ENCODE results near the gene ETV6.

DNA sequence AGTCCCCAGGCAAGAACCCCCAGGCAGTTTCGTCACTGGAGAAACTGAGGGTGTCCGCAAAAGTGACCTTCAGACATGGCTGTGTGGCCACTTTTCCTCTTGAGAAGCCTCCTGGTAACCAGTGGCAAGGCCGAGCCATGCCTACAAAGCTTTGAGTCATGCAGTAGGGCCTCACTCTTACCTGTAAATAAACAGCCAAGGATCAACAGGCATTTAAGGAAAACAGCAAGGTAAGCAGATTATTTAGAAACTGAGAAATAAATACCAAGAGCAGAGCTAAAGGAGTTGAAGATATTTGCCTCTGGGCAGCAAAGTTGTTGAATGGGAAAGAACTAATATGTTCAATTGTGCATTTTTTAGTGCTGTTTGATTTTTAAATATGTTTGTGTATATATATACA is 280.2 kb downstream of the ETV6 start:
- TF ChIP-seq POLR2A (IDR thresholded peaks at IDR 0.05) = no peak
- TF ChIP-seq, protein P1, sequence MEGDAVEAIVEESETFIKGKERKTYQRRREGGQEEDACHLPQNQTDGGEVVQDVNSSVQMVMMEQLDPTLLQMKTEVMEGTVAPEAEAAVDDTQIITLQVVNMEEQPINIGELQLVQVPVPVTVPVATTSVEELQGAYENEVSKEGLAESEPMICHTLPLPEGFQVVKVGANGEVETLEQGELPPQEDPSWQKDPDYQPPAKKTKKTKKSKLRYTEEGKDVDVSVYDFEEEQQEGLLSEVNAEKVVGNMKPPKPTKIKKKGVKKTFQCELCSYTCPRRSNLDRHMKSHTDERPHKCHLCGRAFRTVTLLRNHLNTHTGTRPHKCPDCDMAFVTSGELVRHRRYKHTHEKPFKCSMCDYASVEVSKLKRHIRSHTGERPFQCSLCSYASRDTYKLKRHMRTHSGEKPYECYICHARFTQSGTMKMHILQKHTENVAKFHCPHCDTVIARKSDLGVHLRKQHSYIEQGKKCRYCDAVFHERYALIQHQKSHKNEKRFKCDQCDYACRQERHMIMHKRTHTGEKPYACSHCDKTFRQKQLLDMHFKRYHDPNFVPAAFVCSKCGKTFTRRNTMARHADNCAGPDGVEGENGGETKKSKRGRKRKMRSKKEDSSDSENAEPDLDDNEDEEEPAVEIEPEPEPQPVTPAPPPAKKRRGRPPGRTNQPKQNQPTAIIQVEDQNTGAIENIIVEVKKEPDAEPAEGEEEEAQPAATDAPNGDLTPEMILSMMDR (IDR thresholded peaks at IDR 0.05) = no peak
